Endothelial cell (in vitro differentiated cells): ENCODE results near the gene CCDC88B. TPM values are rescaled to one million over a fixed set of nuclear protein-coding genes. Genes with fewer than 3 reads are reported as not detected.

Experiments used
- DNase-seq: peaks from one replicate; pipeline ENCODE4 v3.0.0; 2021; ENCODE audit warnings: low spot score
- H3K27ac Mint-ChIP-seq: one replicate; pipeline ENCODE4 v1.8.0; 2021; ENCODE audit warnings: mixed read lengths, inconsistent platforms; ENCODE audit not compliant: unreplicated experiment
- H3K27me3 Mint-ChIP-seq: one replicate; pipeline ENCODE4 v1.8.0; 2021; ENCODE audit warnings: mild to moderate bottlenecking, moderate library complexity, mixed read lengths, inconsistent platforms; ENCODE audit not compliant: unreplicated experiment
- H3K36me3 Mint-ChIP-seq: one replicate; pipeline ENCODE4 v1.8.0; 2021; ENCODE audit warnings: mild to moderate bottlenecking, low read depth, mixed read lengths, inconsistent platforms; ENCODE audit not compliant: unreplicated experiment
- H3K4me1 Mint-ChIP-seq: one replicate; pipeline ENCODE4 v1.8.0; 2021; ENCODE audit warnings: mild to moderate bottlenecking, mixed read lengths, inconsistent platforms; ENCODE audit not compliant: unreplicated experiment
- H3K4me3 Mint-ChIP-seq: one replicate; pipeline ENCODE4 v1.8.0; 2021; ENCODE audit warnings: mild to moderate bottlenecking, mixed read lengths, inconsistent platforms; ENCODE audit not compliant: unreplicated experiment
- H3K9me3 Mint-ChIP-seq: one replicate; pipeline ENCODE4 v1.8.0; 2021; ENCODE audit warnings: mixed read lengths, inconsistent platforms; ENCODE audit not compliant: unreplicated experiment
- total RNA-seq: library from RNA; stranded (reverse); fragmentation: NEBNext Ultra II Directional; extraction: Animal tissue kit (Norgen Biotek cat#: 25700); gene quantifications from one replicate; pipeline ENCODE4 v1.2.1, GENCODE V29; 2021; ENCODE audit not compliant: unreplicated experiment
- TF ChIP-seq, protein P1 (sequence below): fragments of 200-600 bp; sonication (generic); IDR thresholded peaks from one replicate; pipeline ENCODE4 v1.5.0; 2021; ENCODE audit warnings: antibody characterized with exemption; ENCODE audit not compliant: unreplicated experiment

Gene CCDC88B
- total RNA-seq, 1 donor from 2014 or later: 8.3 TPM

DNA sequence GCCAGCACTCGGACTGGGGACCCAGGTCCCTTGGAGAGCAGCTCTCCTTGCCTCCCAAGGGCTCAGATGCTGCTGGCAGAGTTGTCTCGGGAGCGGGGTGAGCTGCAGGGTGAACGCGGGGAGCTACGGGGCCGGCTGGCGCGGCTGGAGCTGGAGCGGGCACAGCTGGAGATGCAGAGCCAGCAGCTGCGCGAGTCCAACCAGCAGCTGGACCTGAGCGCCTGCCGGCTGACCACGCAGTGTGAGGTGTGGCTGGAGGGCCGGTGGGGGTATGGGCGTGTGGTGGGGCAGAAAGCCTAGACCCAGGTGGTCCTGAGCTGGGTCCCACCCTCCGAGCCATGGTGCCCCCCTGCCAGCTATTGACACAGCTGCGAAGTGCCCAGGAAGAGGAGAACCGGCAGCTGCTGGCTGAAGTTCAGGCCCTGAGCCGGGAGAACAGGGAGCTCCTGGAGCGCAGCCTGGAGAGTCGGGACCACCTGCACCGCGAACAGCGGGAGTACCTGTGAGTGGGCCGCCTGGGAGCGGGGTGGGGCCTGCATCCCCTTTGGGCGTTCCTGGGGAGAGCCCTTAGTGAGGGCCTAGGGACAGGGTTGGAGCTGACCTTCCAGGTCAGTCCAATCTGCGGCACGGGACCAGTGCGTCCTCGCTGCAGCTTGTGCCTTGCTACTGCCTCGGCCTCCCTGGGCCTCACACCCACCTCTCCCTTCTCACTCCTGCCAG lies 13.2 kb downstream of the CCDC88B start:
- H3K36me3 Mint-ChIP-seq: no peaks in the 10 kb centered on the region
- no peak for DNase-seq
- TF ChIP-seq, protein P1, sequence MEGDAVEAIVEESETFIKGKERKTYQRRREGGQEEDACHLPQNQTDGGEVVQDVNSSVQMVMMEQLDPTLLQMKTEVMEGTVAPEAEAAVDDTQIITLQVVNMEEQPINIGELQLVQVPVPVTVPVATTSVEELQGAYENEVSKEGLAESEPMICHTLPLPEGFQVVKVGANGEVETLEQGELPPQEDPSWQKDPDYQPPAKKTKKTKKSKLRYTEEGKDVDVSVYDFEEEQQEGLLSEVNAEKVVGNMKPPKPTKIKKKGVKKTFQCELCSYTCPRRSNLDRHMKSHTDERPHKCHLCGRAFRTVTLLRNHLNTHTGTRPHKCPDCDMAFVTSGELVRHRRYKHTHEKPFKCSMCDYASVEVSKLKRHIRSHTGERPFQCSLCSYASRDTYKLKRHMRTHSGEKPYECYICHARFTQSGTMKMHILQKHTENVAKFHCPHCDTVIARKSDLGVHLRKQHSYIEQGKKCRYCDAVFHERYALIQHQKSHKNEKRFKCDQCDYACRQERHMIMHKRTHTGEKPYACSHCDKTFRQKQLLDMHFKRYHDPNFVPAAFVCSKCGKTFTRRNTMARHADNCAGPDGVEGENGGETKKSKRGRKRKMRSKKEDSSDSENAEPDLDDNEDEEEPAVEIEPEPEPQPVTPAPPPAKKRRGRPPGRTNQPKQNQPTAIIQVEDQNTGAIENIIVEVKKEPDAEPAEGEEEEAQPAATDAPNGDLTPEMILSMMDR: no peak
- peaks cover 10% of the 10 kb centered on the region for H3K4me1 Mint-ChIP-seq
- no peaks in the 10 kb centered on the region for H3K9me3 Mint-ChIP-seq
- peaks cover 4% of the 10 kb centered on the region for H3K27me3 Mint-ChIP-seq
- no peak overlapping the region for H3K4me3 Mint-ChIP-seq
- H3K27ac Mint-ChIP-seq: no peak overlapping the region

DNA sequence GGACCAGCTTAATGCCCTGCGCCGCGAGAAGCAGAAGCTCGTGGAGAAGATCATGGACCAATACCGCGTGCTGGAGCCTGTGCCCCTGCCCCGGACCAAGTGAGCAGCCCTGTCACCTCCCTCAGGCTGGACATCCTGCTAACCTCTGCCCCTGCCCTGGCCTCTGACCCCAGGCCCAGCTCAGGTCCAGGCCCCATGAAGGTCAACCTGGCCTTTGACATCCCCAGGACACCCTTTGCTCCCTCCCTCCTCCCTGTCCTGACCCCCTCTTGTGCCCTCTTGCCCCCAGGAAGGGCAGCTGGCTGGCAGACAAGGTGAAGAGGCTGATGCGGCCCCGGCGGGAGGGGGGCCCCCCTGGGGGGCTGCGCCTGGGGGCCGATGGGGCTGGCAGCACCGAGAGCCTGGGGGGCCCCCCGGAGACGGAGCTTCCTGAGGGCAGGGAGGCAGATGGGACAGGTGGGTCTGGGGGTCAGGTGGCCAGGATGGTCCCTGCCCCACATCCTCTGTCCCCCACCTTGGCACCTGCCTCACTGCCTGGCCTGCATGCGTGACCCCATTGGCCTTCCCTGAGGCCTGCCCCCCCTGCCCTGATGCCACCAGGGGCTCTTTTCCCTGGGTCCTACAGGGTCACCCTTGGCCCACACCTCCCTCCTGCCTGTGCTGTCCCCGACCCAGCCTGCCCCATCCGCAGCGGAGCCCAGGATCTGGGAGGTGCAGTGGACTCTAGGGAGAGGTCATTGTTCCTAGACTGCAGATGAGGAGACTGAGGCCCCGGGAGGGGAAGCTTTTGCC lies 13.9 kb downstream of the CCDC88B start:
- Mint-ChIP-seq H3K4me3 (no peak overlapping the region), H3K27me3 (peaks cover 4% of the 10 kb centered on the region), H3K36me3 (no peaks in the 10 kb centered on the region), H3K4me1 (peaks cover 10% of the 10 kb centered on the region), H3K27ac (no peak overlapping the region), H3K9me3 (no peaks in the 10 kb centered on the region)
- no peak for DNase-seq
- TF ChIP-seq, protein P1: no peak

- H3K4me1 Mint-ChIP-seq: peaks cover 15% of the 10 kb centered on the region
- no peaks in the 10 kb centered on the region for H3K9me3 Mint-ChIP-seq
- no peak overlapping the region for H3K4me3 Mint-ChIP-seq
- H3K27me3 Mint-ChIP-seq: peaks cover 4% of the 10 kb centered on the region
- TF ChIP-seq, protein P1: peak; percentile 19
- H3K27ac Mint-ChIP-seq: peak overlapping the region; percentile 30
- no peaks in the 10 kb centered on the region for H3K36me3 Mint-ChIP-seq
- peak; percentile 78 for DNase-seq
These were observed 15.3 kb downstream of the CCDC88B start for GRCh38 chr11:64355078-64355940.

DNA sequence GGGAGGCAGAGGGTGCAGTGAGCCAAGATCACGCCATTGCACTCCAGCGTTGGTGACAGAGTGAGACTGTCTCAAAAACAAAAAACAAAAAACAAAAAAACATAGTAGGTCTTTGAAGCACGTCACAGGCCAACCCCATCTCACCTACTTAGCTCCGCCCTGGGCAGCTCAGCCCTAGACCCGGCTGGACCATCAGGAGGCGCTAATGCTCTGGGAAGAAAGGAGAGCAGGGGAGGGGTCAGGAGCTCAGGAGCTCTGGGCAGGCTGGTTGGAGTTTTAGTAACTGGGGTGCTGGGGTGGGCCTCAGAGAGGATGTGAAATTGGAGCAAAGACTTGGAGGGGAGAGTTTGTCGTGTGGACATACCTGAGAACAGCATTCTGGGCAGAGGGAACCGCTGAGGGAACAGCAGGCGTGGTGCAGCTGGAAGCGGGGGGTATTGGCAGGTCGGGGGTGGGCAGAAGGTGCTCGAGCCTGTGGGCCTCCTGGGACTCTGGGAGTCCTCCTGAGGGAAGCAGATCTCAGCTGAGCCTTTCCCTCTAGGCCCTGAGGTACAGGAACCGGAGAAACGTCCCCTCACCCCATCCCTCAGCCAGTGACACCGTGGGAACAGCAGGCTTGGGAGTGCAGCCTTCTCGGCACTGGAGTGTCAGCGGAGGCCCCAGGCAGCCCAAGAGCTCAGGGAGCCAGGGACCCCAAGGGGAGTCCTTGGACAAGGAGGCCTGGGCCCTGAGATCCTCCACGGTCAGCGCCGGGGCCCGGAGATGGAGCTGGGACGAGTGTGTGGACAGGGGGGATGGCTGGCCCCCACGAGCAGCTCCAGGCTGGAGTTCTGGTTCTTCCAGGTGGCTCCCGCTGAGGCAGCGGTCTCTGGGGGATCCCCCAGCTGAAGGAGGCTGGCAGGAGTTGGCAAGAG lies 16.8 kb downstream of the CCDC88B start:
- H3K4me3 Mint-ChIP-seq: peak overlapping the region; percentile 63
- peak; percentile 85 for DNase-seq
- peaks cover 20% of the 10 kb centered on the region for H3K4me1 Mint-ChIP-seq
- H3K36me3 Mint-ChIP-seq: no peaks in the 10 kb centered on the region
- peaks cover 10% of the 10 kb centered on the region for H3K27me3 Mint-ChIP-seq
- peak overlapping the region; percentile 9 for H3K27ac Mint-ChIP-seq
- TF ChIP-seq, protein P1: no peak
- H3K9me3 Mint-ChIP-seq: no peaks in the 10 kb centered on the region
